Measurements from ENCODE around the gene PRKD1. TPM values are rescaled to one million over a fixed set of nuclear protein-coding genes. Genes with fewer than 3 reads are reported as not detected.

PRKD1 gene
- total and polyA plus RNA-seq, 2 donors (not counting 1 experiment from before 2014, with no cell fraction given): 0.03 to 4.3 TPM

DNA sequence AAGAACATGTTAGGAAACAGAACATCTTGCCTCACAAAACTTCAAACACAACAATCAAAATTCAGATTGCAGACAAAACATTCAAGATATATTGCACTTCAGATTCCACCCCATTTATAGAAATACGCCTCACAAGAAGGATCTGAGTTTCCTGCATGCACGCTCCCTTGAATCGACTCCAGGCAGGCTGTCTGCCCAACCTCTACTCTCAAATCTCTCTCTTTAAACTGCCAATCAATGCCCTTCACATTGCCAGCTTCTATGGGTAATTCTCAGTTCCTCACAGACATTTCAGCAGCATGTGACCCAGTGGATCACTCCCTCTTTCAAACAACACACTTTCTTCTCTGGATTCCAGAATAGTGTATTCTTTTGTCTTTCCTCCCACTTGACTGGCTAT, 184.1 kb downstream of the PRKD1 start:
- ChIA-PET POLR2A (no interaction called here), CTCF (no interaction called here)
- H3K27ac Mint-ChIP-seq: no peak overlapping the region
- Histone ChIP-seq H3K27me3 (replicated peaks in 1 of 4; ENCODE audit: control extremely low read depth in 1 of 4, control insufficient read depth in 3 of 4, insufficient read depth in 4 of 4, low read length in 3 of 4) (no peaks in the 10 kb centered on the region), H4K20me1 (ENCODE audit: control insufficient read depth, insufficient read depth, low read length, poor library complexity, severe bottlenecking) (no peaks in the 10 kb centered on the region), H3K4me3 (ENCODE audit: control extremely low read depth in 1 of 5, extremely low read depth in 1 of 5, insufficient read depth in 1 of 5, low read depth in 2 of 5, low read length in 4 of 5) (no peak overlapping the region), H3K79me2 (ENCODE audit: control insufficient read depth, insufficient read depth, low read length) (no peaks in the 10 kb centered on the region), H3K9ac (ENCODE audit: low read length) (no peak overlapping the region), H2AFZ (ENCODE audit: insufficient read depth, low read depth, low read length, poor library complexity, severe bottlenecking) (no peak overlapping the region), H3K4me1 (ENCODE audit: control insufficient read depth in 2 of 2, insufficient read depth in 2 of 2, low read length in 2 of 2) (no peaks in the 10 kb centered on the region), H3K27ac (ENCODE audit: low read length in 2 of 2) (no peak overlapping the region), H3K4me2 (replicated peaks; ENCODE audit: low read depth, low read length, poor library complexity, severe bottlenecking) (no peak overlapping the region), H3K36me3 (replicated peaks in 1 of 2; ENCODE audit: control extremely low read depth in 1 of 2, control insufficient read depth in 1 of 2, extremely low read depth in 1 of 2, insufficient read depth in 2 of 2, low read length in 1 of 2) (no peaks in the 10 kb centered on the region), H3K9me3 (ENCODE audit: control extremely low read depth in 1 of 3, control insufficient read depth in 2 of 3, insufficient read depth in 1 of 3, low read length in 2 of 3) (no peaks in the 10 kb centered on the region)
- no peaks in the 10 kb centered on the region for H3K27me3 Mint-ChIP-seq
- no peak for ATAC-seq (ENCODE audit: low read depth)
- no peaks in the 10 kb centered on the region for H3K9me3 Mint-ChIP-seq (ENCODE audit: insufficient read depth)
- TF ChIP-seq EZH2 (IDR thresholded peaks at IDR 0.05; ENCODE audit: borderline replicate concordance, insufficient read depth, low read depth, low read length, poor library complexity, severe bottlenecking) (no peak), CTCF (IDR thresholded peaks at IDR 0.05) (no peak)
- intact Hi-C loops (cut with micrococcal nuclease): no loop called here
- DNase-seq: no peak
- 73% methylated on average over 3 of the region's 3 CpGs for WGBS (ENCODE audit: insufficient coverage)
- no peak overlapping the region for H3K4me3 Mint-ChIP-seq
- H3K4me1 Mint-ChIP-seq: peaks cover 4% of the 10 kb centered on the region

GRCh38 chr14:29741909-29742401, 185.7 kb downstream of the PRKD1 start:
- H3K9me3 ChIP-seq (ENCODE audit: control extremely low read depth in 1 of 3, control insufficient read depth in 2 of 3, insufficient read depth in 1 of 3, low read length in 2 of 3): no peaks in the 10 kb centered on the region
- ATAC-seq (ENCODE audit: low read depth) (no peak), DNase-seq (no peak)
- H3K27me3 Mint-ChIP-seq: no peaks in the 10 kb centered on the region
- H3K36me3 ChIP-seq (replicated peaks in 1 of 2; ENCODE audit: control extremely low read depth in 1 of 2, control insufficient read depth in 1 of 2, extremely low read depth in 1 of 2, insufficient read depth in 2 of 2, low read length in 1 of 2): no peaks in the 10 kb centered on the region
- H4K20me1 ChIP-seq (ENCODE audit: control insufficient read depth, insufficient read depth, low read length, poor library complexity, severe bottlenecking): no peaks in the 10 kb centered on the region
- peaks cover 8% of the 10 kb centered on the region for H3K4me1 Mint-ChIP-seq
- H3K79me2 ChIP-seq (ENCODE audit: control insufficient read depth, insufficient read depth, low read length): no peaks in the 10 kb centered on the region
- ChIA-PET POLR2A (no interaction called here), CTCF (no interaction called here)
- no peak overlapping the region for H3K4me3 ChIP-seq (ENCODE audit: control extremely low read depth in 1 of 5, extremely low read depth in 1 of 5, insufficient read depth in 1 of 5, low read depth in 2 of 5, low read length in 4 of 5)
- H3K27me3 ChIP-seq (replicated peaks in 1 of 4; ENCODE audit: control extremely low read depth in 1 of 4, control insufficient read depth in 3 of 4, insufficient read depth in 4 of 4, low read length in 3 of 4): no peaks in the 10 kb centered on the region
- no peaks in the 10 kb centered on the region for H3K4me1 ChIP-seq (ENCODE audit: control insufficient read depth in 2 of 2, insufficient read depth in 2 of 2, low read length in 2 of 2)
- H2AFZ ChIP-seq (ENCODE audit: insufficient read depth, low read depth, low read length, poor library complexity, severe bottlenecking): no peak overlapping the region
- WGBS (ENCODE audit: insufficient coverage): no CpG with 5 or more reads among the region's 5 CpGs
- no peak overlapping the region for H3K9ac ChIP-seq (ENCODE audit: low read length)
- H3K27ac ChIP-seq (ENCODE audit: low read length in 2 of 2): no peak overlapping the region
- H3K4me2 ChIP-seq (replicated peaks; ENCODE audit: low read depth, low read length, poor library complexity, severe bottlenecking): no peak overlapping the region
- intact Hi-C loops (cut with micrococcal nuclease): no loop called here
- no peak overlapping the region for H3K4me3 Mint-ChIP-seq
- TF ChIP-seq CTCF (IDR thresholded peaks at IDR 0.05) (no peak), EZH2 (IDR thresholded peaks at IDR 0.05; ENCODE audit: borderline replicate concordance, insufficient read depth, low read depth, low read length, poor library complexity, severe bottlenecking) (no peak)
- no peaks in the 10 kb centered on the region for H3K9me3 Mint-ChIP-seq (ENCODE audit: insufficient read depth)
- no peak overlapping the region for H3K27ac Mint-ChIP-seq
